RPMI8226 (cell line): ENCODE results near the gene IL13RA1.
"Not testable (repeated sequence)": the region's sequence is repeated elsewhere in the genome, so short reads cannot be mapped to it uniquely, and the experiment has no call there.

Experiments used
- DNase-seq: peaks from one replicate; pipeline ENCODE4 v3.0.0-alpha.2; 2015

The IL13RA1 gene

DNA sequence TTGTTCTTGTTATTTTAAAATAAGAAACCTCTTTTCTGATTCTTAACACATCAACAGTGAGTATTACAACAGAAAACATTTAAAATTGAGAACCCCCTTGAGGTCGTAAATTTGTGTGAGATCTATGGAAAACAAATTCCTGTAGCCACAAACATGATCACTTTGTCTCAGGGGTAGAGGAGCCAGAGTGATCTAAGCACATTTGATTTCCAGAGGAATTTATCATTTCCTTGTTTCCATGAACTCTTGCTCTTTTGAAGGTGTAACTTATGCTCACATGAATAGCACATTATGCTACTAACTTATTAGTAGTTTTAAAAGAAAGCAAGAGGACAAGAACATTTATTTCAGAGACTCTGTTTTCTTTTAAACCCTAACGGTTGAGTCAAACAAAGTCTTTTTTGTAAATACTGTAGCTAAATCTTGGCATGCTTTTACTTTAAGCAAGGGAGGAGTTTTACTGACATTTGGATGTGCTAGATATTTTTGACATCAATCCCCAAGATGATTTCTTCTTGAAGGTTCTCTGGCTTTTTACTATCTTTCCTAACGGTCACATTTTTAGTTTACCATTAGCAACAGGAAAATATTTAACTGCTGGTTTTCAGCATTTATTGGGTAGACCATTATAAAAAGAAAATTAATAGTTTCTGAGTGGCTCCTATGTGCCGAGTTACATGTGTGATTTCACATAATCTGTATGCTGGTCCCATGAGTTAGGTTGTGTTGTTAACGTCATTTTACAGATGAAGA lies 68.3 kb downstream of the IL13RA1 start:
- DNase-seq: no peak

DNA sequence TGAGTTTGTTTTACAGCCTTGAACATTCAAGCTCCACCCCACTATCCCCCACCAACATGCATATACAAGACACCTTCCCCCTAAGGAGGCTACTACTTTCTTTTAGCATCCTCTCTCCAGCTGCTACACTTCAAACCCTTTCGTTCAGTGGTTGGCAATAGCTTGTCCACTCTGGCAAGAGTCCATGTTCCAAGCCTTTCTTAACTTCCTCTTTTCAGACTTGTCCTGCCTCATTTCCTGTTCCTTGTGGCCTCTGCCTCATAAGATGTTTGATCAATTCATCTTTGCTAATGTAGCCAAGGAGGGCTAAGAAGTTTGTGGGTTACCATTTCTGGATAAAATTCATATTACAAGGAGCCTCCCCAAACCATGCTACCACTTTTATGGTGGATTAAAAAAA lies 75.5 kb downstream of the IL13RA1 start:
- DNase-seq: peak; percentile 35

DNA sequence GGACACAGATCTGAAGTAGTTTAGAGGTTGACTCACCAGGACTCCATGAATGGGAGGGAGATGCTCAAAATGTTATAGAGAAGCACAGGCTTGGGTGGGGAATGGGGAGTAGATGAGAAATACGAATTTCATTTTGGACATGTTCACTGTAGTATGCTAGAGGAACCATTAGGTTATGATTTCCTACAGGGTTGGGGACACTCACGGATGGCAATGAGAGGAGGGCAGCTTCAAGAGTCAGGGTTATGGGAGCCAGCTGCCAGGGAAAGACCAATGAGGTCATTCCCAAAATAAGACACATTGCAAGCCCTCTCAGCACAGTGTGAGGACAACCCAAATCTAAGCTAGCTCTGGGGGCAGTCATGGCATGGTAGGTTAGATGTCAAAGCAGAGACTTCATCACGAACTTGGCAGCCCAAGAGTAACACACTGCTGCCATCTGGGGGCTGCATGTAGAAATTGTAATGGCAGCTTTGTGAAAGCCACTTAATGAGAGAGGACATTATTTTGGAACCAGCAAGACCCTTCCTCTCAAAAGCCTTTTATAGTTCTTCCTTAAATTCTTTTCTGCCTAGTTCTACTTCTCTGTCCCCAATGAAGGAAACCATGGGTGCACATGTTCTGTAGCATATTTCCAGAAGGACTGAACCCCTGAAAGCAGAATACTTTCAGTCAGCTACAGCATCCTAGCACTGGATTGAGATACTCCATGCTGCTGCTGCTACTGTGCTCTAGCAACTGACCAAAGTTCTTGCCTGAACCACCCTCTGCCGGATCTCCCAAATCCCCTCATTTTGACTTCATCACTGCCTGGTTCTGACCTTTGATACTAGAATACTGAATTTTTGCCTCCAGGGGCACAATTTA lies 80.0 kb downstream of the IL13RA1 start:
- DNase-seq: peak; percentile 41

DNA sequence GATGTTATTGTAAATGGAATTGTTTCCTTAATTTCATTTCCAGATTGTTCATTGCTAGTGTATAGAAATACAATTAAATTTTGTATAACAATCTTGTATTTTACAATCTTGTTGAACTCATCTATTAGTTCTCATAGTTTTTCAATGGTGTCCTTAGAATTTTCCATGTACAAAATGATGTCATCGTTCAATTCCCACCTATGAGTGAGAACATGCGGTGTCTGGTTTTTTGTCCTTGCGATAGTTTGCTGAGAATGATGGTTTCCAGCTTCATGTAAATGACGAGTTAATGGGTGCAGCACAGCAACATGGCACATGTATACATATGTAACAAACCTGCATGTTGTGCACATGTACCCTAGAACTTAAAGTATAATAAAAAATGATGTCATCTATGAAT lies 89.9 kb downstream of the IL13RA1 start:
- not testable (repeated sequence) for DNase-seq

DNA sequence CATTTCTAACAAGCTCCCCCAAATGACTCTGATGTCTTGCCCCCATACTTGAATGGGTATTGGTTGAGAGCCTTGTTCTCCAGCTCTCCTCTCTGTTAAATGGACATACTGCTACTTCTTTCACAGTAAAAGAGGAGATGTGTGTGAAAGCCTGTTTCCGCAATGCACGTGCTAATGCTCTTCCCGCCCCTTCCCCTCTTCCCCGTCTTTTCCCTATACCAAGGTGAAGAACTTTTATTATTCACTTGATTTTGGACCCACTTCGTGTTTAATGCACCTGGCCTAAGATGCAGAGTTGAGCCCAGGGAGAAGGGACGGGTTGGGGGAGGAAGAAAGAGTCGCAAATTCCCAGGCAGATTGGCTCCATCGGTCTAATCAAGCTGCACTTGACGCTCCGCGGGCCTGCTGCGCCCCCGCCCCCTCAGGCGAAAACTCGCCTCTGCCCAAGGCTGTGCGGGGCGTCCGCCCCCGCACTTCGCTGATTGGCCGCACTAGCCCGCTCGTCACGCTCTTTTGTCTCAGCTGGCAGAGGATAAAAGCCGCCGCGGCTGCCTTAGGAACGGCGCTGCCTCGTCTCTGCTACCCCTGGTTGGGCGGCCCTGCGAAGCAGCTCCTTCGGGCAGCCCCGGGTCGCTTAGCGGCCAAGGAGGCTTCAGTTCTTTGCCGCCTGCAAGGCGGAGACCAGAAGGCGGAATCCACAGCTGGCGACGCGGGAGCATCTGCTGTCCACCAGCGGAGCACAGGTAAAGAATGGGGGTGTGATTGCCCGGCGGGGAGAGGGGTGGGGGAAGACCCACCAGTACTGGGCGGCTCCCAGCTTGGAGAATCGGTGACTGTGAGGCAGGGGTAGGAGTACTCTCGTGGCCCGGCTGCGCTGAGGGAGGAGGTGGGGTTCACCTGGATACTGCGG lies 96.1 kb downstream of the IL13RA1 start, which contains the start of gene ZCCHC12:
Gene ZCCHC12 (plus strand): TSS at position 562 of the 910 bp plus-strand sequence. CDS start 1,421 bp downstream, outside the sequence.
- DNase-seq: peak; percentile 3

DNA sequence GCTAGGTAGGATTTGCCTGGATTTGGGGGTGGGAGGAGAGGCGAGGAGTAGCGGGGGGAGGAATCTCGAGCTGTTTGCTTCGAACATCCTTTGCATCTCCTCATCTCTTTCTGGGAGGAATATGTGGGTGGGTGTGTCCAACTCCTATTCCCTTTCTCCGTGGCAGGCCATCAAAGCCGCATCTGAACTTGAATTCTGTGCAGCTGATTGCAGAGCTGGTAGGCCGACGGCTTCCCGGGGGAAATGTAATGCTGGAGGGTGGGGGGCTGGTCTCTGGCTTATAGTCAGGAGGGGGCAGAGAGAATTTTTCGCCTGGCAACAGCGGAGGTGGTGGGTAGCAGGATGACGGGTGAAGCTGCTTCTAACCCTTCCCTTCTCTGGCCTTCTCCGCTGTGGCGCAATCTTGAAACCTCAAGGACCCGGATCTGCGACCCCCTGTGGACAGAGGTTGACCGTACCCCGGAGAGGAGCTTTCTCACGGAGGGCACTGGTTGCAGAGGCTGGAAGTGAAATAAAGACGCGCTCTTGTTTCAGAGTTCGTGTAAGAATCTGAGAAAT lies 96.8 kb downstream of the IL13RA1 start:
- DNase-seq: no peak

DNA sequence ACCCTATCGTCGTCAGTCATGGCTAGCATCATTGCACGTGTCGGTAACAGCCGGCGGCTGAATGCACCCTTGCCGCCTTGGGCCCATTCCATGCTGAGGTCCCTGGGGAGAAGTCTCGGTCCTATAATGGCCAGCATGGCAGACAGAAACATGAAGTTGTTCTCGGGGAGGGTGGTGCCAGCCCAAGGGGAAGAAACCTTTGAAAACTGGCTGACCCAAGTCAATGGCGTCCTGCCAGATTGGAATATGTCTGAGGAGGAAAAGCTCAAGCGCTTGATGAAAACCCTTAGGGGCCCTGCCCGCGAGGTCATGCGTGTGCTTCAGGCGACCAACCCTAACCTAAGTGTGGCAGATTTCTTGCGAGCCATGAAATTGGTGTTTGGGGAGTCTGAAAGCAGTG lies 97.8 kb downstream of the IL13RA1 start:
- no peak for DNase-seq

DNA sequence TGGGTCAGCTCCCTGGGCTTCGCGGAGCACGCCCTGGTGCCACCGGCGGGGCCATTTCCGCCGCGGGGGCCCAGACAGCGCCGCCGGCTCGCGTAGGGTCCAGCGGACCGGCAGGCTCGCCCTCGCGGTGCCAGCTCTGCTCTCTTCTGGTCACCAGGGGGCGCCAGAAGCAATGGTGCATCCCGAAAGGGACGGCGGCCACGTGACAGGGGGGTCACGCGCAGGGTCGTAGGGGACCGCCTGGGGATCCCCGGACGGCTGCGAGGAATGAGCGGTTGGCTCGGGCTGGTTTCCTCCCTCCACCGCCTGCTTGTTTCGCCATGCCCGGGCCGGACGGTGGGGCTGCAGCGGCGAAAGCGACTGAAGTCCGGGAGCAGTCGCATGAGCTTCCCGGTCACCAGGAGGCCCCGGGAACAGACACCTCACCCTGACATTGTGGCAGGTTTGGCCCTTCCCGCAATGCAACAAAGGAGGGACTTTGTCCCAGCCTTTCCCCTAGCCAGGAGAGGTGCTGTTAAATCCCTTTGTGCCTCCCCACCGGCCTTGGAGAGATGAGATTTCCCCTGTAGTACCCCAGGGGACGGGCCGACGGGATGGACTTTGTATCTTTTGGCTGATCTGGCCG lies 112.0 kb downstream of the IL13RA1 start:
- DNase-seq: peak; percentile 7
